Erythroblast (primary cell): ENCODE measurements around the gene GPNMB.

Experiments
- GATA1 ChIP-seq: IDR thresholded peaks from 2 replicates; pipeline ENCODE4 v1.6.1; 2011; ENCODE audit warnings: low read depth, mild to moderate bottlenecking, control low read depth, low read length, moderate library complexity
- POLR2A ChIP-seq: IDR thresholded peaks from 2 replicates; pipeline ENCODE4 v1.6.1; 2011; ENCODE audit warnings: mild to moderate bottlenecking, low read length

GRCh38 chr7:23294549-23295400 lies 48.2 kb downstream of the GPNMB start:
- TF ChIP-seq POLR2A = no peak
- TF ChIP-seq GATA1 = no peak
